Mesodermal cell (in vitro differentiated cells): ENCODE results near the gene RHOBTB1.
A peak's percentile ranks its signal among the peaks of the same experiment; 100 is the strongest.
"Not testable (repeated sequence)": the region's sequence is repeated elsewhere in the genome, so short reads cannot be mapped to it uniquely, and the experiment has no call there.

Experiments used
- H3K27ac ChIP-seq: 2 replicates; pipeline ENCODE4 v1.7.0; 2013; ENCODE audit warnings: mild to moderate bottlenecking, low read depth, low read length, moderate library complexity; ENCODE audit not compliant: severe bottlenecking
- H3K36me3 ChIP-seq: 2 replicates; pipeline ENCODE4 v1.7.1; 2013; ENCODE audit warnings: mild to moderate bottlenecking, low read length, moderate library complexity; ENCODE audit not compliant: control insufficient read depth, insufficient read depth
- H3K4me1 ChIP-seq: one replicate; pipeline ENCODE4 v1.7.1; 2013; ENCODE audit warnings: mild to moderate bottlenecking, low read length; ENCODE audit not compliant: insufficient read depth, control insufficient read depth, poor library complexity, severe bottlenecking
- H3K4me3 ChIP-seq: 2 replicates; pipeline ENCODE4 v1.7.0; 2013; ENCODE audit warnings: low read length, control low read depth, mild to moderate bottlenecking; ENCODE audit not compliant: insufficient read depth, poor library complexity, severe bottlenecking; ENCODE audit errors: extremely low read depth
- H3K9me3 ChIP-seq: 2 replicates; pipeline ENCODE4 v1.7.1; 2013; ENCODE audit warnings: mild to moderate bottlenecking, low read length, moderate library complexity; ENCODE audit not compliant: control insufficient read depth
- WGBS, 2 experiments: methylation state at CpG; one replicate each; pipeline ENCODE4 v1.1.5; 2013; ENCODE audit warnings: missing lambda C conversion rate in 2 of 2; ENCODE audit not compliant: insufficient coverage in 2 of 2; 5-methylcytosine and 5-hydroxymethylcytosine counted together

RHOBTB1 gene

DNA sequence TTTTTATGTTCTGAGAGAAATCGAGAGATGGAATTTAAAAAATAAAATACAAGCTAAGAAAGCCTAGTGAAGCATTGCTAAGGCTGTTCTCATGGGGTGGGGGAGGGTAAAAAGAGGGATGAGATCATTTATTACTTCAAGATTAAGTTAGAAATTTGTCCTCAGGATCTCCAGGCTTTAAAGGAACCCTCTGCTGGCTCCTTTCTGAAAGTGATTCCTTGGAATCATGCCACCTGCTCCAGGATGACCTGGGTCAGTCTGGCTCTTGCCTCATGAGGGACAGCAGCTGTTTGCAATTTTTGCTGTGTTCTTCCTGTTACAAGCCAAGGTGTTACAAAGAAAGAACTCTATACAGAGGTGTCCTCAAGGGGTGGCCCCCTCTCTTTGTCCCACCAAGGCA, 95.9 kb downstream of the RHOBTB1 start:
- 100% methylated on average over 1 of the region's 1 CpG for WGBS, 2 experiments
- Histone ChIP-seq H3K4me1 (peaks cover 6% of the 10 kb centered on the region), H3K27ac (no peak overlapping the region), H3K9me3 (peaks cover 3% of the 10 kb centered on the region), H3K36me3 (no peaks in the 10 kb centered on the region), H3K4me3 (no peak overlapping the region)

DNA sequence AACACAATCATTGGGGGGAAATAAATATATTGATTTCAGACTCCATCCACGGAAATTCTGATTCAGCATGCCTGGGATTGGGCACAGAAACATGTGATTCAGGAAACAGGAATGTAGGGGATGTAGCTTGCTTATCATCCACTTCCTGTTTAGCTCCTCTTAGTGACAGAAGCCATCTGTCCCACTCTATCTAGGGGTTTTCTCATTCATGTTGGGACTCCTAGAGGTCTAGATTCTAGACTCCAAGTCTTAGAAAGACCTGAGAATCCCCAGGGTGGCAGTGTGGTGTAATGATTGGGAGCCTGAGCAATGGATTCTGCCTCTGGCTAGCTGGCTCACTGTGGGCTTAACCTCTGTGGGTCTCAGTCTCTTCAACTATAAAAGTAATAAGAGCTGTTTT, 97.8 kb downstream of the RHOBTB1 start:
- no peak overlapping the region for H3K4me3 ChIP-seq
- peaks cover 3% of the 10 kb centered on the region for H3K9me3 ChIP-seq
- H3K27ac ChIP-seq = peak overlapping the region; percentile 73
- H3K36me3 ChIP-seq = no peaks in the 10 kb centered on the region
- no CpG with 5 or more reads among the region's 1 CpG for WGBS, 2 experiments
- peaks cover 6% of the 10 kb centered on the region for H3K4me1 ChIP-seq

- Histone ChIP-seq H3K27ac (no peak overlapping the region), H3K4me3 (no peak overlapping the region), H3K4me1 (peaks cover 6% of the 10 kb centered on the region), H3K9me3 (peaks cover 3% of the 10 kb centered on the region), H3K36me3 (no peaks in the 10 kb centered on the region)
- WGBS, 2 experiments = 100% methylated on average over 1 of the region's 1 CpG; no CpG with 5 or more reads in 1 of the 2 experiments
Measured at GRCh38 chr10:60845038-60845437, 98.9 kb downstream of the RHOBTB1 start.

- Histone ChIP-seq H3K27ac (no peak overlapping the region), H3K36me3 (no peaks in the 10 kb centered on the region), H3K4me1 (peaks cover 6% of the 10 kb centered on the region), H3K9me3 (peaks cover 3% of the 10 kb centered on the region), H3K4me3 (no peak overlapping the region)
- WGBS, 2 experiments = 80% methylated on average over 1 of the region's 1 CpG; no CpG with 5 or more reads in 1 of the 2 experiments
Measured at GRCh38 chr10:60842694-60843093, 101.3 kb downstream of the RHOBTB1 start.

GRCh38 chr10:60841227-60841626, 102.8 kb downstream of the RHOBTB1 start:
- not testable (repeated sequence) for H3K27ac ChIP-seq, H3K9me3 ChIP-seq, H3K4me3 ChIP-seq, H3K36me3 ChIP-seq, H3K4me1 ChIP-seq
- WGBS, 2 experiments = 100% methylated on average over 3 of the region's 10 CpGs; no CpG with 5 or more reads in 1 of the 2 experiments

GRCh38 chr10:60835049-60835448, 108.9 kb downstream of the RHOBTB1 start:
- WGBS, 2 experiments = 86 to 100% methylated on average over 1 of the region's 2 CpGs
- Histone ChIP-seq H3K36me3 (no peaks in the 10 kb centered on the region), H3K27ac (no peak overlapping the region), H3K4me3 (no peak overlapping the region), H3K4me1 (no peaks in the 10 kb centered on the region), H3K9me3 (peaks cover 4% of the 10 kb centered on the region)

DNA sequence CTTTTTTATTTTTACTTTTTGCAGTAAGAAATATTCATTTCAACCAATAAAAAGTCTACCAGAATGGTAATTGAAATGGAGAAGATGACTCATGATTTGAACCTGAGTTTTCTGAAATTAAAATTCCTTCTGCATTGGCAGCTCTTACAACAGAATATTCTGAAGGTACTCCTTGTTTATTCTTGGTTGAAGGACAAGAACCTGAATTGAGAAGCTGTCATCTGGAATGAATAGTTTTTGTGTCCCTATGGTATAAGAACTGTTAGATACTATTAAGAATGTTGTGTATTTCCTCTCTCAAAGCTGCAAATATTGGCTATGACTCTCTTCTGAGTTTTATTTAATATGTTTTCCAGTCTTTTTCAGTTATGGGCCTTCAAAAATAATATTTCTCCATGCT, 109.6 kb downstream of the RHOBTB1 start:
- Histone ChIP-seq H3K27ac (no peak overlapping the region), H3K9me3 (peaks cover 4% of the 10 kb centered on the region), H3K36me3 (no peaks in the 10 kb centered on the region), H3K4me3 (no peak overlapping the region), H3K4me1 (peaks cover 3% of the 10 kb centered on the region)

DNA sequence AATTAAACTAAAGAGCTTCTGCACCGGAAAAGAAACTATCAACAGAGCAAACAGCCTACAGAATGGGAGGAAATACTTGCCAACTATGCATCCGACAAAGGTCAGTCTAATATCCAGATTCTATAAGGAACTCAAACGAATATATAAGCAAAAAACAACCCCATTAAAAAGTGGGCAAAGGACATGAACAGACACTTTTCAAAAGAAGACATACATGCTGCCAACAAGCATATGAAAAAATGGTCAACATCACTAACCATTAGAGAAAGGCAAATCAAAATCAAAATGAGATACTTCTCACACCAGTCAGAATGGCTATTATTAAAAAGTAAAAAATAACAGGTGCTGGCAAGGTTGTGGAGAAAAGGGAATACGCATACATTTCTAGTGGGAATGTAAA, 111.8 kb downstream of the RHOBTB1 start:
- not testable (repeated sequence) for H3K9me3 ChIP-seq, H3K36me3 ChIP-seq, H3K4me3 ChIP-seq, H3K27ac ChIP-seq
- H3K4me1 ChIP-seq = peaks cover 20% of the 10 kb centered on the region
- WGBS, 2 experiments = 92 to 94% methylated on average over 2 to 4 of the region's 4 CpGs

DNA sequence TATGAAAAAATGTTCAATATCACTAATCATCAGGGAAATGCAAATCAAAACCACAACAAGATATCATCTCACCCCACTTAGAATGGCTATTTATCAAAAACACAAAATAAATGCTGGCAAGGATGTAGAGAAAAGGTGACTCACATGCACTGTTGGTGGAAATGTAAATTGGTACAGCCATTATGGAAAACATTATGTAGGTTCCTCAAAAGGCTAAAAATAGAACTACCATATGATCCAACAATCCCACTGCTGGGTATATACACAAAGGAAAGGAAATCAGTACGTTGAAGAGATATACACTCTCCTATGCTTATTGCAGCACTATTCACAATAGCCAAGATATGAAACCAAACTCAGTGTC, 115.5 kb downstream of the RHOBTB1 start:
- Histone ChIP-seq H3K27ac (peak overlapping the region; percentile 95), H3K9me3 (peaks cover 4% of the 10 kb centered on the region), H3K4me1 (peaks cover 25% of the 10 kb centered on the region), H3K36me3 (no peaks in the 10 kb centered on the region), H3K4me3 (no peak overlapping the region)
- WGBS, 2 experiments = no CpG with 5 or more reads among the region's 1 CpG

GRCh38 chr10:60827791-60828488, 116.0 kb downstream of the RHOBTB1 start:
- 15 to 47% methylated on average over 2 of the region's 5 CpGs for WGBS, 2 experiments
- Histone ChIP-seq H3K36me3 (no peaks in the 10 kb centered on the region), H3K4me3 (no peak overlapping the region), H3K4me1 (peaks cover 28% of the 10 kb centered on the region), H3K9me3 (peaks cover 4% of the 10 kb centered on the region), H3K27ac (peak overlapping the region; percentile 95)

DNA sequence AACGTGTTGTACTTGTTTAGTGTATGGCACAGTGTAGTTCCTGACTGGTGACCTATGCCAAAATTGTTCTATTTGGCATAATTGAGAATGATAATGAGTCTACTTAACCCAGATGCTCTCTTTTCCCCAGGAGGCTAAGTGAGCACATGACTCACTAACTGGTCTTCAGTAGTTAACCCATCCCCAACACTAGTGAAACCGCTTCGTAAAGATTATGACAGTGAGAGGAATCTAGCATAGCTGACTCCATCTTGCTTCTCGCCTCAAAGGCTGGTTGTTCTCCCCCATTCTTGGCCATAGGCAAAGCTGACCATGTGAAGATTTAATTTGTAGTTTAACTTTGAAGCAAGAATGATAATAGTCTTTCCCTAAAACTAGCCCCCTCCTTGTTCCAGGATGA, 118.5 kb downstream of the RHOBTB1 start:
- WGBS, 2 experiments = 83 to 100% methylated on average over 1 of the region's 4 CpGs
- H3K4me3 ChIP-seq = no peak overlapping the region
- no peak overlapping the region for H3K27ac ChIP-seq
- H3K36me3 ChIP-seq = no peaks in the 10 kb centered on the region
- H3K9me3 ChIP-seq = no peaks in the 10 kb centered on the region
- peaks cover 48% of the 10 kb centered on the region for H3K4me1 ChIP-seq
